ENCODE results near the gene PADI6.
"Not testable (repeated sequence)": the region's sequence is repeated elsewhere in the genome, so short reads cannot be mapped to it uniquely, and the experiment has no call there.

Gene PADI6

DNA sequence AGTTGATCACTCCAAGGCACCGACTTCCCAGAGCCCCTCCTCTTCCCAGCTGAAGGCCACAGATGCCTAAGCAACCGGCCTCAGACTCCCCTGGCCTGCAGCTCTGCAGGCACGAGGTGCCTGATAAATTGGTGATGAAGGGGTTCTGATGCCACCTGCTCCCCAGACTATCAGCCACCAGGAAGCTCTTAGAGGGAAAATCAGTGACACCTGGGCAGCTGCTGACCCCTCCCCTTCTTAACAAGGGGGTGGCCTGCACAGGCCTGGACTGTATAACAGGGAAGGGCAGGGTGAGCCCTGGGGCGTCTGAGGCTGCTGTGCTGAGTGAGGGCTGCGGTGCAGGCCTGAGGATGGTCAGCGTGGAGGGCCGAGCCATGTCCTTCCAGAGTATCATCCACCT lies at the start of gene PADI6:
PADI6 (plus strand) TSS at position 301 of the 400 bp plus-strand sequence; CDS start at position 351, 50 bp downstream.
- no peak for DNase-seq (ENCODE audit: low read depth)

DNA sequence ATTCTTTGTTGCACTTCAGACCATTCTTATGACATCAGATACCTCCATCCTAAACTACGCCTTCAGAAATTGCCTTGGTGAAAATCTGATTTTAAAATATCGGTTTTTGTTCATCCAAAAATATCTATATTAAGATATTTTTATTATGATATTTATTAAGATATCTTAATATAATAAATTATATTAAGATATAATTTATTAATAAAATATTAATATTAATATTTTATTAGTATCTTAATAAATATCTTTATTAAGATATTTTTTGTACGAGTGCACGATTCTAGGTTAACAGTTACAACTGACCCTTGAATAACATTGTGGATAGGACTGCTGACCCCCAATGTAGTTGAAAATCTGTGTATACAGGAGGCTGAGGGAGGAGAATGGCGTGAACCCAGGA lies 43.1 kb upstream of the PADI6 start:
- no peak for DNase-seq (ENCODE audit: low read depth)

DNA sequence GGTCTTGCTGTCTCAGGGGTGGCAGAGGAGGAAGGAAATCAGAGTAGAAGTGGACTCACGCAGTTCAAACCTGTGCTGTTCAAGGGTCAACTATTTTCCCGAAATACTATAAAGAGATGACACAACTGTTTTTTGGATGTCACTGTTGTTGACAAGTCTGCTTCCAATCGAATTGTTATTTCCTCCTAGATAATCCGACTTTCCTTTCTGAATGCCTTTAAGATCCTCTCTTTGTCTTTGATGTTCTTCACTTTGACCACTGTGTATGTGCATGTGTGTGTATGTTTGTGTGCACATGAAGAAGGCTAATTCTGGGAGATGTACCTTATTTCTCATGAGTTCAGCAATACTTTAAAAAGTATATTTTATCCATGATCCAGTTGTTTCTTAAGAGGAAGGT lies 42.4 kb upstream of the PADI6 start:
- no peak for DNase-seq (ENCODE audit: low read depth)

DNA sequence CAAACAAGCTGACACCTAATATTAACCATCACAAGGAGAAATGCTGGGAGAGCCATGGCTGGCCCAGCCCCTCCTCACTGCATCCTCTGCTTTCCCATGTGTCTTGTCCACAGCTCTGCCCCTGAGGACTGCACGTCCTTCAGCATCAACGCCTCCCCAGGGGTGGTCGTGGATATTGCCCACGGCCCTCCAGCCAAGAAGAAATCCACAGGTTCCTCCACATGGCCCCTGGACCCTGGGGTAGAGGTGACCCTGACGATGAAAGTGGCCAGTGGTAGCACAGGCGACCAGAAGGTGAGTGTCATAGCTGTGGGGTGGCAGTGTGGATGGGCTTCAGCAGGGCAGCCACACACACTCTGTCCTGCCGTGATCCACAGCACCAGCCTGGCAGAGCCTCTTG lies 41.1 kb upstream of the PADI6 start:
- no peak for DNase-seq (ENCODE audit: low read depth)

DNA sequence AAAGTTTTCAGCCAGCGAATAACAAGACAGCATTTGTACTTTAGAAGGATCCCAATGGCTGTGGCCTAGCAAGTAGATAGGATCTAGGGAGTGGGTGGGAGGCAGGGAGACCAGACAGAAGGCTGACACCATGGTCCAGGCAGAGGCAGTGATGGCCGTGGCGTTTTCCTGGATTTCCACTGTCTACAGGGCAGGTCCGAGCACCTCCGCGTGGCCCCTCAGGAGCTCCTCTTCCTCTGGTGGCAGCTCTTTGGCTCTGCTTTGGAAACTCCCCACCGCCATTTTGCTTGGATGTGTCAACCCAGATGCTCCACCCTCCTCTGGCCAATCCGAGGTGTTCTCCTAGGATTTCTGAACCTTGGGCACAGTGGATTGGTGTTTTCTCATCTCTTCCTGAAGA lies 38.9 kb upstream of the PADI6 start:
- no peak for DNase-seq (ENCODE audit: low read depth)

DNA sequence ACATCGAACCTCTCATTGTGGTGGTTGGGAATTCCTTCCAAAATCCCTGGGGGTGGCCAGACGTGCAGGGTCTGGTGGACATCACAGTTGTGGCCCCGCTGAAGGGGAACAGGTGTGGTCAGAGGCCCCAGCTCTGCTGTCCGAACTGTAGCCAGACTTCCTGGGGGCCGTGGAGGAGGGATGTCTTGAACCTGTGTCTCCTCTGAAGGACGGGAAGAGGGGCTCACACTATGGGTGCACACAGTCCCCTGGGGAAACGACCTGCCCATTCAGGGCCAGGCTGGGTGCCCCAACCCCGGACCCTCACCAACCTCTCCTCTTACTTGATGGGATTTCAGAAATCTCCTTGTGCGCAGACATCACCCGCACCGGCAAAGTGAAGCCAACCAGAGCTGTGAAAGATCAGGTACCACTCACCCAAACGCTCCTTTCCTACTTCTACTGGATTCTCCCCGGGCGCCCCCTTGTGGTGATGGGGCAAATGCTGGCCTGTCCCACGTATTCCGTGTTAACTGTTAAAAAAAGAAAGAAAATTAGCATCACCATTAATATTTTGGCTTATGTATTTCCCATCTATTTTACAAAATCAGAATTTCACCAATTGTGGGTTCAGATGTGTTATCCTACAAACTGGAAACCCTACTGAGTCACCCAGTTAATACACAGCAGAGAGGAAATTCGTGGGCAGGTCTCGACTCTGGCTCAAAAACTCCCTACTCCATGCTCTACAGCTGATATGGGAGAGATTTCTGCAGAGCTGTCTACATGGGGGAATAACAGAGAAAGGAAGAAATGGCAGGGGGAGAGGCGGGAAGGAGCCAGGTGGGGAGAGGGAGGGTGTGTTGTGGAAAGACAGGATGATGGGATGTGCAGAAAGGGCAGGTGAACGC lies 35.9 kb upstream of the PADI6 start:
- peak; percentile 50 for DNase-seq (ENCODE audit: low read depth)

DNA sequence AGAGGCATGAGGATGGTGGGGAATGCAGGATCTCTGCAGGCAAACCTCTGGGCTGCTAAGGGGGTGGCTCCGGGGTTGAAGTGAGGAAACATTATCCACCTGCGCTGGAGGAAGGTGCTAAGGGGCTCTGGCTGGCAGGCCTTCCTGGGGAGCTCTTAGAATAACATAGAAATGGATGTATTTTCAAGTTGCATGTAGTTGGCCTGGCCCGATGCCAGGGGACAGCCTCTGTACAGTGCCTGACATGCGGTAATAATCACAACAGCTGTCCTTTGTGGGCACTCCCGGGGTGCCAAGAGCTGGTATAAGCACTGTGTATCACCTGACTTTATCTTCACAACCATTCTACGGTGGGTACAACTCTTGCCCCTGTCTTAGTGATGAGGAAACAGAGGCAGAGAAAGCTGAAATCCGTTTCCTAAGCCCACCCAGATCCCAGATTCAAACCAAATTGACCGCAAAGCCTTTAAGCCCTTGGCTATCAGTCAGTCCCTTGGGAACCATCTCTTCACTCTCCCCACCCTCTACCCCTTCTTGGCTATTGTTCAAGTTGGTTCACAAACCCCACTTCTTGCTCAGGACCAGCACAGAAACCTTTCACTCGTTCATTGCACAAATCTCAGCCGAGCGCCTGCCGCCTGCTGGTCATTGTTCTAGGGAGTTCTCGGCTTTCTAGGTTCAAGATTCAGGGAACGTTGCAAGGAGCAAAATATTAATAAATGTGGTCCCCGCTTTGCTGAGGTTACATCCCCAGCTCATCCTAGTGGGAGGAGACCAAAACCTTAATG lies 33.1 kb upstream of the PADI6 start:
- DNase-seq (ENCODE audit: low read depth) = no peak

DNA sequence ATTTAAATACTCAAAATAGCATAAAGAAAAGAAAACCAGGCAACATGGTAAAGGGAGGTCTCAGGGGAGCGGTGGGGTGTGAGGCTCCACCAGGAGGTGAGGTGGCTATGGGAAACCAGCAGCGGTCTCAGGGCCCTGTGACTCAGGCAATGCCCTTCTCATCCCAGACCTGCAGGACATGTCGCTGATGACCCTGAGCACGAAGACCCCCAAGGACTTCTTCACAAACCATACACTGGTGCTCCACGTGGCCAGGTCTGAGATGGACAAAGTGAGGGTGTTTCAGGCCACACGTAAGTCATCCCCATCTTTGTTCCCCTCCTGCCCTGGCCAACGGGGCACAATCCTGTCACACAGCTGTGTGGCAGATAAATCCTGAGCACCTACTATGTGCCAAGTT lies 32.5 kb upstream of the PADI6 start:
- no peak for DNase-seq (ENCODE audit: low read depth)

DNA sequence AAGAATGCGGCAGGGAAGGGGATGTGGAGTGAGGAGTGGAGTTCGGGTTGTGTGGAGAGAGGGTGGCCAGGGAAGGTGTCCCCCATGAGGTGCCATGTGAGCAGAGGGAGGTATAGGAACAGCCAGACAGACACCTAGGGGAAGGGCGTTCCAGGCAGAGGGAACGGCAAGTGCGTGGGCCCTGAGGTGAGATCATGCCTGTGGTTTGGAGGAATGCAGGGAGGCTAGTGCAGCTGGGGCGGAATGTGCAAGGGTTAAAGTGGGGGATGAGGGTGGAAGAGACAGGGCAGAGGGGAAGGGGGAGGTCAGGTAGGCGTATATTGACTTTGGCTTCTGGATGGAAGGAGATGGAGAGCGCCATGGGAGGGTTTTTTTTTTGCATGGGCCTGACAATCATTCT lies 31.6 kb upstream of the PADI6 start:
- no peak for DNase-seq (ENCODE audit: low read depth)

DNA sequence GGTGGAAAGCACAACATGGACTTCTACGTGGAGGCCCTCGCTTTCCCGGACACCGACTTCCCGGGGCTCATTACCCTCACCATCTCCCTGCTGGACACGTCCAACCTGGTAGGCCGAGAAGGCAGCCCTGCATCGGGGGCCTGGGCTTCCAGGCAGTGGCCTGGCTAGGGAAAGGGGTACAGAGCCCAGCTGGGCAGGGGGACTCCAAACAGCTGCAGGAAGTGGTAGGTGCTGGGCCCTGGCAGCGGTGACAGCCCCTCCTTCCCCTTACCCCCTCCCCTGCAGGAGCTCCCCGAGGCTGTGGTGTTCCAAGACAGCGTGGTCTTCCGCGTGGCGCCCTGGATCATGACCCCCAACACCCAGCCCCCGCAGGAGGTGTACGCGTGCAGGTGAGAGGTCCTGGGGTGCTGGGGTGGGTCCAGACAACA lies 30.0 kb upstream of the PADI6 start:
- DNase-seq (ENCODE audit: low read depth) = no peak

DNA sequence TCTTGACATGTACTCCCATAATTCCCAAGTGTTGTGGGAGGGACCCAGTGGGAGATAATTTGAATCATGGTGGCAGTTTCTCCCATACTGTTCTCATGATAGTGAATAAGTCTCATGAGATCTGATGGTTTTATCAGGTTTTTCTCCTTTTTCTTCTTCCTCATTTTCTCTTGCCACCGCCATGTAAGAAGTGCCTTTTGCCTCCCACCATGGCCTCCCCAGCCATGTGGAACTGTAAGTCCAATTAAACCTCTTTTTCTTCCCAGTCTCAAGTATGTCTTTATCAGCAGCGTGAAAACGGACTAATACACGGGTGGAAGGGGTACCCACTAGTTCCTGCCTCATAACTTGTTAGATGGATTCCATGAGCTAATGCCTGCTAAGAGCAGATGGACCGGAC lies 26.5 kb upstream of the PADI6 start:
- not testable (repeated sequence) for DNase-seq (ENCODE audit: low read depth)

DNA sequence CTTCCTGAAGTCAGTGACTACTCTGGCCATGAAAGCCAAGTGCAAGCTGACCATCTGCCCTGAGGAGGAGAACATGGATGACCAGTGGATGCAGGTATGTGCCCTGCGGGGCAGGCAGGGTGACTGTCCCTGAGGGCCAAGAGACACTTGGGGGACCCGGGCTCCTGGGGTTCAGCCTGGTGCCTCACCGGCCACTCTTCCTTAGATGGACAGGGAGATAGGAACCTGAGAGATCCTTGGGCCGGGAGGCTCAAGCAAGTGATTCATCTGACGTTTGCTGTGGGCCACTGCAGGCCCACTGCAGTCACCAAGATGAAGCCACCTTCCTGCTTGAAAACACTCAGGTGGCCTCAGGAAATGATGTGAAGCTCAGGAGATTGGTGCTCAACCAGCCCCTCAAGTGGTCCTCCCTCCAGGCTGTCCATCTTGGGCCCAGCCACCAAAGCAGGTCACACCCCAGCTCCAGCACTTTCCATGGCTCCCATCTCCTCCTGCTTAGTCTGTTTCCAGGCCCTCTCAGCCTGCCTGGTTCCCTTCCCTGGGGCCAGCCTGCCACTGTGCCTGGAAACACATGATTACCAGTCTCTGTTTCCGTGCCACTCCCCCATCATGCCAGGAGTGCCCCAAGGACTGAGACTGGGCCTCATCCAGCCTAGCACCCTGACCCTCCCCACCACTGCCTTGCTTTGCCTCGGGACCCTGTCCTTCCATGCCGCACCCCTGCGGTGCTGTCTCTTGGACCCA lies 25.8 kb upstream of the PADI6 start:
- DNase-seq (ENCODE audit: low read depth) = no peak

DNA sequence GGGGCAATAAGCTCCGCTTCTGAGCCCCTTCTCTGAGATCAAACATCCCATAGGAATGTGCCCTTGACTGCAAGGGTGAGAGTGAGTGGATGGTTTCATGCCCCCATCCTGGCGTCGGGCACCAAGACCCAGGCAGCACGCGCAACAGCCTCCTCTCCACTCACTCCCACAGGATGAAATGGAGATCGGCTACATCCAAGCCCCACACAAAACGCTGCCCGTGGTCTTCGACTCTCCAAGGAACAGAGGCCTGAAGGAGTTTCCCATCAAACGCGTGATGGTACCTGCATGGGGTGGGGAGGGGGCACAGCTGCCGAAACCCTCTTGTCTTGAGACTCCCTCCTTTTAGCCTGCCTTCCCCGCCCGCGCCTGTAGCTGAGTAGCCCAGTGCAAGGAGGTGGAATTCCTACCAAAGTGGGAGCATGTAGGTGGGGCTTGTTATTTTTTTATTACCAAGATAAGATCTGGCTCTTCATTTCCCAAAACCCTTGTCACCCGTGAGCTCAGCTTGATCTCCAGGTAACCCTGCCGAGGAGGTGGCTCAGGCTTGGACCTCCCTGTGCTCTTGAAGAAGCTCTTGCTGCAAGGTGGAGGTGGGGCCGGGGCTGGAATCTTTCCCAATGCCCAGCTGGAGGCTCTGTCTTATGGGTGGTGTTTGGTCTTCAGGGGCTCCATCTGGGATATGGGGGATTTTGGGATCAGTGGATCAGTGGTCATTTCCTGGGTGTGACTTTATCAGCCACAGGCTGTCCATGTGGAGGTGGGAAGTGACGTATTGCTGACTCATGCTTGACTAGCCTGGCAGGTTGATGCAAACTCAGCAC lies 24.0 kb upstream of the PADI6 start:
- DNase-seq (ENCODE audit: low read depth) = no peak

DNA sequence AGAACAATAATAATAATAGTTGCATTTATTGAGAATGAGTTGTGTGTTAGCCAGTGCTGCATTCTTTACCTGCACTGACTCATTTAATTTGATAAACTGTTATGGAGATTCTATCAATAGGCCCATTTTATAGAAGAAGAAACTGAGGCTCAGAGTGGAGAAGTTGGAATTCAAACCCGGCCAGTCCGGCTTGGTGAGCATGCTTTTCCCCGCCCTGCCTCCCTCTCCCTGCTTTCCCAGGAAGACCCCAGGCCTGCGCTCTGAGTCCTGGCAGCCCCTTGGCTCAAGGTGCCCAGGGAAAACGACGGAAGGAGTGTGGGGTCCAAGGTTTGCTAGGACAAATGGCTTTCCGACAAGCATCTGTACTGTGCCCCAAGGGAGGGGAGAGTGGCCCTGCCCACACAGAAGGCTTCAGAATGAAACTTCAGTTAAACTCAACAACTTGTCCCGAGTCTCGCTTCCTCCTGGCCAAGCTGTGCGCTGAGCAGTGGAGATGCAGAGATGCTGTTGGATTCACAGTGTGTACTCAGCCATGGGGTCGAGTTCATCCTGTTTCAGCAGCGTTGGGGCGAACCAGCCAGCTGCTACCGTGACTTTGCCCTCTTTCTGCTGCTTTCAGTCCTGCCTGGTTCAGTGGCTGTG lies 23.3 kb upstream of the PADI6 start:
- DNase-seq (ENCODE audit: low read depth) = no peak

DNA sequence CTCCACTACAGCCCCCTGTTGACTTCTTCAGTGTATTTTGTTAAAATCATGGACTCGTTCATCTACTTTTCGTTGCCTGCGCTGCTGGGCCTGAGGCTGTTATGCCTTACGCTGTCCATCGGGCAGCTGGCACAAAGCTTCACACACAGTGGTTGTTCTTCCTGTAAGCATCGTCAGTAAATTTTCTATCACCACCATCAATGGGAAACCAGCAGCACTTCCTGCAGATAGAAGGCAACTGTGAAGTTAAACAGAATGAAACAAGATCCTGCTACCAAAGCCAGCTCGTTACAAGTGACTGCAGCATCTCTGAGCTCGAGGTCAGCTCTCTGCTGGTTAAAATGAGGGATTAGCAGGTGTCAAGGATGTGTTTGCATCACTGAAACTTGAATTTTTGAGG lies 21.9 kb upstream of the PADI6 start:
- DNase-seq (ENCODE audit: low read depth) = no peak

DNA sequence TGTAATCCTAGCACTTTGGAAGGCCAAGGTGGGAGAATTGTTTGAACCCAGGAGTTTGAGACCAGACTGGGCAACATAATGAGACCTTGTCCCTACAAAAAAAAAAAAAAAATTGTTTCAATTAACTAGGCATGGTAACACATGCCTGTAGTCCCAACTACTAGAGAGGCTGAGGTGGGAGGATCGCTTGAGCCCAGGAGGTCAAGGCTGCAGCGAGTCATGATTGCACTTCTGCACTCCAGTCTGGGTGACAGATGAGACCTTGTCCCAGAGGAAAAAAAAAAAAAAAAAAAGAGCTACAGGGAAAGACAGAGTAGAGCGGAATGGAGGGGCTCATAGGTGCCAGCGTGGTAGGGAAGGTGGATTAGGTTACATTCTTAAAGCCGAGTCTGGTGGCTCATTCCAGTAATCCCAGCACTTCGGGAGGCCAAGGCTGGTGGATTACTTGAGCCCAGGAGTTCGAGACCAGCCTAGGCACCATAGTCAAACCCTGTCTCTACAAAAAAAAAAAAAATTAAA lies 21.0 kb upstream of the PADI6 start:
- no peak for DNase-seq (ENCODE audit: low read depth)

DNA sequence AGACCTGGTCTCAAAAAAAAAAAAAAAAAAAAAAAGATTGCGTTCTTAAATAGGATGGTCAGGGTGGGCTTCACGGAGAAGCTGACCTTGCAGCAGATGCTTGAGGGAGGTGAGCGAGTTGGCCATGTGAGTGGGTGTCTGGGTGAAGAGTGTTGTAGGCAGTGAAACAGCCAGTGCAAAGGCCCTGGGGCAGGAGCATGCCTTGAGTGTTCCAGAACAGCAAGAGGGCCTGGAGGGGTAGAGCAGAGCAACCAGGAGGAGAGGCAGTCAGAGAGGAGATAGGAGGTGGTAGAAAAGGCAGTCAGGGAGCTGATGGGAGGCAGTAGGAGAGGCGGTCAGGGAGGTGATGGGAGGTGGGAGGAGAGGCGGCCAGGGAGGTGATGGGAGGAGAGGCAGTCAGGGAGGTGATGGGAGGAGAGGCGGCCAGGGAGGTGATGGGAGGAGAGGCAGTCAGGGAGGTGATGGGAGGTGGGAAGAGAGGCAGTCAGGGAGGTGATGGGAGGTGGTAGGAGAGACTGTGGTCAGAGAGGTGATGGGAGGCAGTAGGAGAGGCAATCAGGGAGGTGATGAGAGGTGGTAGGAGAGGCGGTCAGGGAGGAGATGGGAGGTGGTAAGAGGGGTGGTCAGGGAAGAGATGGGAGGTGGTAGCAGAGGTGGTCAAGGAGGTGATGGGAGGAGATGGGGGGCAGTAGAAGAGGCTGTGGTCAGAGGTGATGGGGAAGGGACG lies 20.2 kb upstream of the PADI6 start:
- DNase-seq (ENCODE audit: low read depth) = no peak

DNA sequence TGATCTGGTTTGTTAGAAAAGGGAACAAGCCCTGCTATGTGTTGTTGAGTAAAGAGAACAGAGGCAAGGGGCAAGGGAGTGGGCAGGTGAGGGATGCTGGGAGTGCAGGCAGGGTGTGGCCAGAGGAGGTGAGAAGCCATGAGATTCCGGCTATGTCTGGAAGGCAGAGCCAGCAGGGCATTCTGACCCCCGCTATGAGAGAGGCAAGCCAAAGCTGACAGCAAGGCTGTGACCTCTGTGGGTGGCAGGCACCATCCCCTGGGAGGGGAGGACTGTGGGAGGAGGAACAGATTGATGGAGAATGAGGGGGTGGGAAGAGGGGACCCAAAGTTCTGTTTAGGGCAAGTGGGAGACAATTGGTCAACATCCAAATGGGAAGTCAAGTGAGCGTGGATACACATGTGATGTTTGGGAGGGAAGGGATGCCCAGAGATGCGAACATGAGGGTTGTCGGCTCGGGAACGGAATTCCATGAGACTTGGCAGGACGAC lies 19.5 kb upstream of the PADI6 start:
- DNase-seq (ENCODE audit: low read depth) = no peak

DNA sequence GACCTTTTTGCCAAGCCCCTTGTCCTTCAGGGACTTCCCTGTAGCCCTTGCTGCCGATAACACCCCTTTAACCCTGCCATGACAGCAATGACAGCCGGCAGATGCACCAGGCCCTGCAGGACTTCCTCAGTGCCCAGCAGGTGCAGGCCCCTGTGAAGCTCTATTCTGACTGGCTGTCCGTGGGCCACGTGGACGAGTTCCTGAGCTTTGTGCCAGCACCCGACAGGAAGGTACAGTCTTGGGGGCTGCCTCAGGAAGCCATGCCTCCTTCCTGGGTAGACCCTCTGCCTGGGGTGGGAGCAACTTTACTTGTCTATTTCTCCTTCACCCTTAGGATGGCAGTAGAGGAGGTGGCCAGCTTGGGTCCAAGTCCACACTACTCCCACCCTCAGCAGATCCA lies 16.1 kb upstream of the PADI6 start:
- DNase-seq (ENCODE audit: low read depth) = no peak

DNA sequence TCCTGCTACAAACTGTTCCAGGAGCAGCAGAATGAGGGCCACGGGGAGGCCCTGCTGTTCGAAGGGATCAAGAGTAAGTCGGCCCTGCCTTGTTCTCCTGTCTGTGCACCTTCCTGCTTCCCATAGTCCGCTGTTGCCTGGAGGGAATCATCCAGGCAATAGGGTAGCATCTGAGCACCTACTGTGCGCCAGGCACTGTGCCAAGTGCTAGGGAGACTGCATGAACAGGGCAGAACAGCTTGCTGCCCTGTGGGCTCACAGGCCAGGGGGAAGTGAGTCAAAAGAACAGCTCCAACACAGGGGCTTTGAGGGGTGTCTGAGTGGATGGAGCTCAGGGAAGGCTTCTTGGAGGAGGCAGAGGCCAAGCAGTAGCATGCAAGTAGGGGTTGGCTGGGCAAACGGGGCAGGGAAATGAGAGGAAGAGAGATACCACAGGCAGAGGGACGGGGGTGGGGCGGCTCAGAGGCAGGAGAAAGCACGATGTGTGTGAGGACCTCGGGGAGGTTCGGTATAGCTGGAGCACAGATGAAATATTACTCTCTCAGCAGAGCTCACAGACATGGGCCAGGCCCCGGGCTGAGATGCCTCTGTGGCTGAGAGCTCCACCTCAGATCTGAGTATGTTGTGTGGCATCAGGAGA lies 15.5 kb upstream of the PADI6 start:
- DNase-seq (ENCODE audit: low read depth) = peak; percentile 3
